Sciatic nerve (tissue), 2 donors: ENCODE measurements around the gene SLC22A12. TPM values are rescaled to one million over a fixed set of nuclear protein-coding genes. Genes with fewer than 3 reads are reported as not detected.

Experiments
- ATAC-seq: fragments of 200-7000 bp; cut with Tn5 transposase; one replicate; pipeline ENCODE4 v1.9.1; 2020; ENCODE audit warnings: mild to moderate bottlenecking, moderate library complexity
- DNase-seq: peaks from one replicate; pipeline ENCODE4 v3.0.0-alpha.2; 2020; ENCODE audit warnings: low spot score
- intact Hi-C: fragments of 100-400 bp; cut with DNase I; formaldehyde crosslinking; loops from one replicate; pipeline ENCODE4 v1.14.2; 2022
- total RNA-seq: library from RNA; stranded (reverse); fragmentation: NEBNext Ultra II Directional; extraction: Animal tissue kit (Norgen Biotek cat#: 25700); gene quantifications from one replicate; pipeline ENCODE4 v1.2.1, GENCODE V29; 2021
- donor health status: DM: no; HTN: no; CAD: no.
- donor health status: DM: no; HTN: no; CAD: no.

The SLC22A12 gene
- total RNA-seq, 1 donor from 2014 or later = not detected

DNA sequence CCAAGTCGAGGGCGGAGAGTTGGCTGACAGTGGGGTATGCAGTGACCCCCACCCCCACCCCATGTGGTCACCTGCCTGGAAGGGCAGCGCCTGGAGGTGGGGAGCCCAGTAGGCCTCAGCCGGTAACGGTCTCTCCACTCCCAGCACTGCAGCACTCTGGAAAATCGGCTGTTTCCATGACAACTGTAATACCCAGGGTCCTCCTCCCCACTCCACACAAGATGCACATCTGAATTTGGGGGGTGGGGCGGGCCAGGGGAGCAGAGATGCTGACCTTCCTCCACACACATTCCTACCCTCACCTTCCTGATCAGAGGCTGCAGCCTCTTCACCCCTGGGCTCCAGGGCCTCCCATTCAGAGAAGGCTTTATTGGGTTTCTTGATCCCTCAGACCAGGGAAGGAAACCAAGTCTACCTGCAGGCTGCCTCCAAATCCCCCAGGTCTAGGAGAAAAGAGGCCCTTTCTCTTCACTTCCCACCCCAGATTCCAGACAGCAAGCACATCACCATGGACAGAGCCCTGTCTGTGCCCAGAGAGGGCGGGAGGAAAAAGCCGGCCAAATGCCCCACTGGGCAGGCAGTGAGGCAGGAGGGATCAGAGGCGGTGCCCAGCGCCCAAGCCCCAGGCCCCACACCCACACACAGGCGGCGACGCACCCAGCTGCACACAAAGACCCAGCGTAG is 46.5 kb downstream of the SLC22A12 start:
- no peak for ATAC-seq
- no peak for DNase-seq
- intact Hi-C loops = no loop called here

DNA sequence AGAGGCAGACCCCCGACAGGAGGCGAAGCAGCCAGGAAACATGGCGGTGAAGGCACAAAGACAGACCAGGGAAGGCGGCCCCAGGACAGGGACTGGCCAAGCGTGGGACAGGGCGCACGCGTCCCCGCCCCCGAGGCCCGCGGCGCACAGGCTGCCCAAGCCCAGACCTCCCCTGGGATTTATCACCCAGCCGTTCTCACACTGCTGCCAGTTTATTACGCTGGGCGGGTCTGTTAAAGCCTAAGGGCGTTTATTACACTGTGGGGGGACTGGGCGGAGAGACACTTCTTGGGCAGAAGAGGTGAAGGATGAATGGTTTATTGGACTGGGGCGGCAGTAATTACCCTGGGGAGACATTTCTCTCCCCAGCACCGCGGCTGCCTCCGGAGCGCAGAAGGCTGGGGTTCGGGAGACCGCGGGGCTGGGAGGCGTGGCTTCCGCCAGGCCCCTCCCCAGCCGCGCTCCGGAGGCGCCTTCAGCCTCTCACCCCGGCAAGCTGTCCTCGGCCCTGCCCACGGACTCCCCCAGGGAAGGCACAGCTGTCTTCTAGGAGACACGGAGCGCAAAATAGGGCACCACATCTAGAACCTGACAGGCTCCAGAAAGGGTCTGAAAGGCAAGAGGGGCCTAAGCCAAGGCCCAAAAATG is 47.1 kb downstream of the SLC22A12 start:
- peak; percentile 55 for DNase-seq
- ATAC-seq = no peak
- intact Hi-C loops = no loop called here

- intact Hi-C loops = no loop called here
- ATAC-seq (no peak), DNase-seq (no peak)
Observed at GRCh38 chr11:64638829-64639228, 47.8 kb downstream of the SLC22A12 start.

GRCh38 chr11:64639885-64640284 is 48.9 kb downstream of the SLC22A12 start:
- intact Hi-C loops = loop anchor here (10.0 kb wide), 1 partner anchor 195 kb away; no protein-coding TSS in a partner anchor
- ATAC-seq = no peak
- DNase-seq = no peak

DNA sequence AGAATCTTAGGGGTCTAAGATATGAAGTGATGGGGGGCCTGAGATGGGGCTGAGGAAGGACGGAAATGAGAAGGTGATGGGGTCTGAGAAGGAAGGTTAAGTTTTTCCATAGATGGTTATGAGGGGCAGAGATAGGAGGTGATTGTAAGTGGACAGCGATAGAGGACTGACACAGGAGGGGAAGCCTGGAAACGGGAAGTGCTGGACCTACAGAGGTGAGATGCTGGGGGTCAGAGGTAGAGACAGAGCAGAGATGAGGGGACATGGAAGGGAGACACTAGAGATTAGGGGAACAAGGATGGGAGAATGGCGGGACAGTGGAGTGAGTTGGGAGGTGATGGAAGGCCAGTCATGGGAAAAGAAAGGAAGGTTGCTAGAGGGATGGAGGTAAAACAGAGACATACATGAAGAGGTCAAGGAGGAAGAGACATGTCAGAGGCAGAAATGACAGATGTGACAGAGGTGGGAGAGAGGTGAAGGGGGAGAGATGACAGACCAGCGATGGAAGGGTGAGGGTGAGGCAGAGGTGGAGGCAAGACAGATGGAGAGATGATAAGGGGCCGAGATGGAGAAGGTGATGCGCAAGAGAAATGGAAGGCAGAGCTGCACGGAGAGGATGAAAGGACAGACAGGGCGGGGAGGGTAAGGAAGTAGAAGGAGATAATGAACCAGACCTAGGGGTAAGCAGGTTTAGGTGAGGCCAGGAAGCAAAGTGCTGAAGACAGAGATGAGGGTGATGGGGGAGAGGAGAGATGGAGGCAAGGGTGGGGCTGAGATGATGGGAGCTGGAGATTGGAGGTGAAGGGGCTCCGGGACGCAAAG is 50.8 kb downstream of the SLC22A12 start:
- intact Hi-C loops = loop anchor here (10.0 kb wide), 1 partner anchor 197 kb away; no protein-coding TSS in a partner anchor
- DNase-seq (no peak), ATAC-seq (no peak)

- no peak for ATAC-seq
- peak; percentile 60 for DNase-seq
- intact Hi-C loops = loop anchor here (10.0 kb wide), 1 partner anchor 198 kb away; no protein-coding TSS in a partner anchor
Observed at GRCh38 chr11:64642418-64642735, 51.4 kb downstream of the SLC22A12 start.

DNA sequence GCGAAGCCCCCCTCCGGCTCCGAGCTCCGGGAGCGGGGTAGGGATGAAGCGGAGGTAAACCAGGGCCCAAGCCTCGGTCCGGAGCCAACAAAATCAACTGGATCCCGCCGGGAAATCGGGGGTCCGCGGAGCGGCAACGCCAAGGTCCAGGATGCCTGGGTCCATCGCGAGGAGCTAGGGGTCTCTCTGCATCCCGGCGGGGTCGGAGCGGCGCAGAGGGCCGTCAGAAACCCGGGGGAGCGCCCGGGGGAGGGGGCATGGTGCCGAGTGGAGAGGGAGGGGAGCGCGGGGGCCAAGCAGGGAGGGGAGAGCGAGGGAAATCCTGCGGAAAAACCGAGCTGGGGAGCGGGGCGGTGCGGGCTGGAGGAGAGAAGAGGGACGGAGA is 51.8 kb downstream of the SLC22A12 start:
- ATAC-seq (no peak), DNase-seq (peak; percentile 56)
- intact Hi-C loops = loop anchor here (10.0 kb wide), 1 partner anchor 198 kb away; no protein-coding TSS in a partner anchor

DNA sequence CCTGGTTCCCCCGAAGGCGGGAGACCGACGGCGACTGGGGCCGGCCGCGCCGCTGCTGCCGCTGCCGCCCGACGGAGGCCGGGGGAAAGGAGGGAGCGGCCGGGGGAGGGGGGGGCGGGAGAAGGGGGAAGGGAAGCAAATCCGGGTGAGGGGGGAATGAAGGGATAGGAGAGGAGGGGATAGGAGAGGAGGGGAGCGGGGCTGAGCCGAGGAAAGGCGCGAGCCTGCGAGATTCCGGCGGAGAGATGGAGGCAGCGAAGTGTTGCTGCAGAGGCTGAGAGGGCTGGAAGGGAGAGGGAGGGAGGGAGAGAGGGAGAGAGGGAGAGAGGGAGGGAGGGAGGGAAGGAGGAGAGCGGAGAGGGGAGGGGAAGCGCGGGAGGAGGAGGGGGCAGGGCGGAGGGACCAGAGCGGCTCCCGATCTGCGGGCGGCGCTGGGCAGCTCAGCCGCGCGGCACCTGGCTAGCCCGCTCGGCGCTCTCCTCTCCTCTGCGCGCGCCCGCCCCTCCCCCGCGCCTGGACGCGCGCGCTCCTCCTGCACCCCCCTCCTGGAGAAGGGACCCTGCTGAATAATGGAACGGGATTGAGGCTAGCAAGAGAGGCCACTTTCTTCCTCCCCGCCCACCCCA is 52.3 kb downstream of the SLC22A12 start:
- peak; percentile 70 for ATAC-seq
- peak; percentile 63 for DNase-seq
- intact Hi-C loops = loop anchor here (10.0 kb wide), 1 partner anchor 199 kb away; no protein-coding TSS in a partner anchor

DNA sequence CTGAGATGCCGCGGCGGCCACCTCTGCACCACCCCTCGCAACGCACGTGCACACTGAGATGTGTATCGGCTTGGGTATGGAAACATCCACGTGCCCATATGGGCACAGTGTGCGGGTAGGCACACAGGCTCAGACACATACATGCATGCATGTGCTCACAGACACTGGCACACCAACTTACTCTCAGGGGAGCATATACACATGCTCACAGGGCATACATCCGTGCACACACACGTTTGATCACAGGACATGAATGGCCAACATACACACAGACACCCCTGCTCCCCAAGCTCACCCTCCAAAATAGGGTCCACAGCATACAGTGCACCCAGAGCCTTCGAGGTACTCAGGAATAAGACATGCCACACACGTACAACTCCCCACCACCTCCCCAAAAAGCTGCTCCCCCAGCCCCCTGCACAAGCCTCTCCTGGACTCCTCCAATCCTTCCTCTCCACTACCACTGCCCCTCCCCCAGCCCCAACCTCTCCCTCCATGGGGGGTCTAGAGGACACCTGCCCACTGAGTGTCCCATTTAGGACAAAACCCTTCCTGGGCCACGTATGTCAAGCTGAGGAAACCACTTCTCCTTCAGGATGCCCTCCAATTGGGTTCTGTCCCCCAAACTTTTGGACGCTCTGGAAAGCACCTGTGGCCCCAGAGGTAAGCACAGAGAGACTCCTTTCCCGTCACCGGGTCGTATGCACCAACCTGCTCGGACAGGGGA is 53.1 kb downstream of the SLC22A12 start:
- ATAC-seq (no peak), DNase-seq (no peak)
- intact Hi-C loops = loop anchor here (10.0 kb wide), 1 partner anchor 199 kb away; no protein-coding TSS in a partner anchor

DNA sequence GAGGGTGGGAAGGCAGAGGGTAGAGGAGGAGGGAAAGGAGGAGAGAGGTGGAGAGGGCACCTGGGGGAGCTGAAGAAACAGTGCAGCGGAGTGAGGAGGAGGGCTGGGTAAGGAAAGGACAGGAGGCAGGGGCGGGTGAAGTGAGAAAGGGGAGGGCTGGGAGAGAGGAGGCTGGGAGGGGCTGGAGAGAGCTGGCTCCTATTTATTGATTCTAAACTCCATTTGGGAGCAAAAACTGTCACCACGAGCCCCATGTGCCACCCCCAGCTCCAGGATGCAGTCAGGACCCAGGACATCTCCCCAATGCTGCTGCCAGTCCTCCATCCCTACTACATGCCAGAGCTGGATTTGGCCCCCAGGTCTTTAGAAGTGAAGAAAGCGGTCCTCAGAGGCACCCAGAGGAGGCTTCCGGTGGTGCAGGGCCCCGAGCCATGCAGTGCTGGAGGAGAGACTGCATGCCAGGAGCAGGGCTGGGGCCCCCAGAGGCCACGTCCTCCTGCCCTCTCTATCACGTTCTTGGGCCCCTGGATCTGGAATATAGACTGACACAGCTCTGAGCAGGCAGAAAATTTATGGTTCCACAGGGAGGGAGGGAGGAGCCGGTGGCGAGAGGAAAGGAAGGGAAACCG is 53.7 kb downstream of the SLC22A12 start:
- intact Hi-C loops = loop anchor here (10.0 kb wide), 1 partner anchor 200 kb away; no protein-coding TSS in a partner anchor
- ATAC-seq (peak; percentile 16), DNase-seq (no peak)

DNA sequence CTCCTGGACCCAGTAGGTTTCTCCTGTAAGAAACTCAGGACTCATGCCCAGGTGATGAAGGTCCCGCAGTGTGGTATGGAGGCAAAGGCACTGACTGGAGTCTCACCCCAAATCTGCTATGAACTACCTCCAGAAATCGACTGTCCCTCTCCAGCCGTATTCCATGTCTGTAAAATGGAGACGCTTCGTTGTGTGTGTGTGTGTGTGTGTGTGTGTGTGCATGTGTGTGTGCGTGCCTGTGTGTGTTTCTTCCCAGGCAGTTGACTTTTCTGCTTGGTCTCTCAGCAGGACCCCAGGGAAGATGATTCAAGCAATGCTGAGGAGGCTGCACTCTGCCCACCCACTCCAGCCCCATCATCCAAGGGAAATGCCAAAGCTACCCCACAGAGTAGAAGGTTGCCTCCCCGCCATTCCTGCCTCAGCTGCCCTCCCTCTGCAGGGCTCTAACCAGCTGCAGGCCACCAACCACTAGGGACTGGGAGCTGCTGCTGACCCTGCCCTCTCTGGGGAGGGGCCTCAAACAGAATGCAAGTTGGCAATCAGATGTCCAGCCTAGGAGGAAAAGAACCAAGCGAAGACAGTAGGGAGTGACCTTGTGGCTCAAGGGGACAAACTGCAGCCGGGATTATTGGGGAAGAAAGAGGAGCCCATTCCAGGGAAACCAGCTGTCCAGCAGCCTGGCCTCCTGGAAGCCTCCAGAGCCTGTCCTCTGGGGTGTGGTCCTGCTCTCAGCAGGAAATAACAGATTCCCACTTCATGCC is 56.2 kb downstream of the SLC22A12 start:
- ATAC-seq = no peak
- intact Hi-C loops = loop anchor here (10.0 kb wide), 1 partner anchor 202 kb away; no protein-coding TSS in a partner anchor
- no peak for DNase-seq

- peak; percentile 53 for DNase-seq
- no peak for ATAC-seq
- intact Hi-C loops = loop anchor here (10.0 kb wide), 1 partner anchor 204 kb away; no protein-coding TSS in a partner anchor
Observed at GRCh38 chr11:64648551-64648950, 57.5 kb downstream of the SLC22A12 start.

DNA sequence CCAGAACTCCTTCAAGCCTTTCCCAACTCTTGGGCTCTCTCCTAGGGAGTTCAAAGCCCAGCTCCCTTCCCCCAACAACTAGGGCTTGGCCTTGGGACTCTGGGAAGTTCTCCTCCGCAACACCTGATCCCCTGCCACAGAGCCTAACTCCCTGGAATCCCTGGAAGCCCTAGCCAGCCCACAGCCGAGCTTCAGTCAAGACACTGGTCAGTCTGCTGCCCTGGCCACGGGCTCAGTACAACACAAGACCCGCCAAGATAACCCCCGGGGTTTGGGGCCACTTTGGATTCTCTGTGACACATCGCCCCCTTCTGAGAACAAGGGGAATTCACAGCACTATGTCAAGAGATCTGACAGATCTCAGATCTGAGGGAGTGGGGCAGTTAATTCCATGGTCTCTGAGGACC is 58.3 kb downstream of the SLC22A12 start:
- intact Hi-C loops = loop anchor here (10.0 kb wide), 1 partner anchor 204 kb away; no protein-coding TSS in a partner anchor
- ATAC-seq (no peak), DNase-seq (no peak)

DNA sequence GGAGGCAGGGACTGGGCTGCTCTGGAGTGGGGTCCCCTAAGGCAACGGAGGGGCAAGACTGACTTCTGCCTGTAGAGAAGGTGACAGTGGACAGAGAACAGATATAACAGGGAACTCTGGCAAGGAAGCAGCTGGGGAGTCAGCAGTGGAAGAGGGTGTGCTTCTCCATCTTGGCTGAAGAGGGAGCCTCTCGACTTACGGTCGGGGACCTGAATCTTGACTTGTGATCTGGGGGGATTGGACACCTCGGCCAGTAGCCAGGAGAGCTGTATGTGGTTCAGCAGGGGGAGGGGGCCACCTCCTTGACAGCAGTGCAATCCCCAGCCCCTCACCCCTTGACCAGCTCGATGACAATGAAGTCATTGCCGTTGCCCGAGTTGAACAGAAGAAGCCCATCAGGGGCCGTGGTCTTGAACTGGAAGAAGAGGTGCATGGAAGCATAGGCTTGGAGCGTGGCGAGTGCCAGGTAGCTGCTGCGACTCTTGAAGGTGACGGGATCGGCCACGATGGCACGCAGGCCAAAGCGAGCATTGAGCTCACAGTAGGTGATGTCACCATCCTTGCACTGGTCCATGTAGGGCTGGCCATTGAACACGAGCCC is 60.0 kb downstream of the SLC22A12 start:
- intact Hi-C loops = no loop called here
- ATAC-seq = no peak
- peak; percentile 52 for DNase-seq
